ENCODE measurements around the gene FAM163A.

- no peak for TF ChIP-seq CTCF (IDR thresholded peaks at IDR 0.05; ENCODE audit: low read length)
- TF ChIP-seq EZH2 (IDR thresholded peaks at IDR 0.05; ENCODE audit: borderline replicate concordance, low read length), result no peak
Measured at GRCh38 chr1:179860652-179861051, 117.6 kb downstream of the FAM163A start.
